Activated gamma-delta T cell (primary cell): ENCODE data around the gene TAF1B.
"Not testable (repeated sequence)": the region's sequence is repeated elsewhere in the genome, so short reads cannot be mapped to it uniquely, and the experiment has no call there.

Experiments used
- DNase-seq: peaks from one replicate; lab custom pipeline; 2025; lab: John Stamatoyannopoulos, UW

TAF1B gene

GRCh38 chr2:9883897-9884296, 40.6 kb downstream of the TAF1B start:
- no peak for DNase-seq

DNA sequence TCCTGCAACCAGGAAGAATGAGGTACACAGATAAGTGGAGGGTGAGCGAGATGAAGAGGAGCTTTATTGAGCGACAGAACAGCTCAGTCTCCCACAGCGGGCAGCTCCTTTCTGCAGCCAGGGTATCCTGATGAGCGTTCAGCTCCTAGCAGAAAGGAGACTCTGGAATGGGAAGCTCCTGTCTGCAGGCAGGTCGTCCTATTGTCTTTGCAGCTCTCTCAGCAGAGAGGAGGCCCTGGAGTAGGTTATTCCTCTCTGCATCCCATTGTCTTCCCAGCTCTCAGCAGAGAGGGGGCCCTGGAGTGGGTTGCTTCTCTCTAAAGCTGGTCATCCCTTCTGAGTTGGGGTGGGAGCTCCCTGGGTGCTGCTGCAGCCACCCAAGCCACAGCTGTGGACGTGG, 41.2 kb downstream of the TAF1B start:
- DNase-seq: no peak

DNA sequence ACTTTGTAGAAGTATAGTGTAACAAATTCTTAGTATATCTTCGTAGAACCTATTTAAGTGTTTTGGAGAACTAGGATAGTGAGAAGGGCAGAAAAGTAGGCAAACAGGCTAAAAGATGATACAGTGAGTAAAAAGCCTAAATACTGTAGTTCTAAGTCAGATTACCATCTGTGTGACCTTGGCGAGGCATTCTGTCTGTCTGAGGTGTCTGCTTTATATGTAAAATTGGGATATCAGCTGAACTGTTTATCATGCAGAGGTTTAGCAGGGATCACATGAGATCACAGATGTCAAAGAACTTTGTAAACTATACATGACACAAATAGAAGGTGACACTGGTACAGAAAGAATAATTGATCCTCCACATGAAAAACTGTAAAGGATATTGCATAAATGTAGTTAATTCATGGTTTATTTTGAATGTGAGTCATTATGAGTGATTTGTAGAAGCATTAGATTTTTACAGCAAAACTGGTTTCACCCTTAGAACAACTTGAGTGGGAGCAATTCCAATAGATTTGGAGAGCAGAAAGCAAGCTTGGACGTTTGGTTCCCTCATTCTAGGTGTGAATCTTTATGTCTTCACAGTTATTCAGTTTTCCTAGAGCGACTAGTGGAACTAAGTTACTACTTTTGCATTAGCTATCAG, 41.9 kb downstream of the TAF1B start:
- no peak for DNase-seq

GRCh38 chr2:9887513-9887912, 44.2 kb downstream of the TAF1B start:
- DNase-seq: no peak

DNA sequence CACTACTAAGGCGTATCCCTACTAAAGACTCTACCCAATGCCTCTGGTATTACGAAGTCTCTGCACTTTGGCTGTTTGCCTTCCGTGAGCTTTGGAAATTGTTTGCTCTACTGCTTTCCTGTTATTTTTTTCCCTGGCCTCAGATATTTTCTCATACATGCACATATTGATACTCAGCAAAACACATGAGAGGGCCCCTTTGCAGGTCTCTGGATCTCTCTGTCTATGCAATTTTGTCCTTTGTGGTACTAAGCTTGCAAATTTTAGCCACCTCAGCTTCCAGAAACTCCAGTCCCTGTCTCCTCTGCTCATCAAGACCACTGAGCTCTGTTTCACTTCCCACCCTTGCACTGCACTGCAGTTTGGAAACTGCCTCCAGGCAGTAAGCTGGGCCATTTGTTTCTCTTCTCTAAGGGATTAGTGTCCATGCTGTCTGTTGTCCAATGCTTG, 46.6 kb downstream of the TAF1B start:
- DNase-seq: no peak

- no peak for DNase-seq
Measured at GRCh38 chr2:9892236-9892635, 49.0 kb downstream of the TAF1B start.

DNA sequence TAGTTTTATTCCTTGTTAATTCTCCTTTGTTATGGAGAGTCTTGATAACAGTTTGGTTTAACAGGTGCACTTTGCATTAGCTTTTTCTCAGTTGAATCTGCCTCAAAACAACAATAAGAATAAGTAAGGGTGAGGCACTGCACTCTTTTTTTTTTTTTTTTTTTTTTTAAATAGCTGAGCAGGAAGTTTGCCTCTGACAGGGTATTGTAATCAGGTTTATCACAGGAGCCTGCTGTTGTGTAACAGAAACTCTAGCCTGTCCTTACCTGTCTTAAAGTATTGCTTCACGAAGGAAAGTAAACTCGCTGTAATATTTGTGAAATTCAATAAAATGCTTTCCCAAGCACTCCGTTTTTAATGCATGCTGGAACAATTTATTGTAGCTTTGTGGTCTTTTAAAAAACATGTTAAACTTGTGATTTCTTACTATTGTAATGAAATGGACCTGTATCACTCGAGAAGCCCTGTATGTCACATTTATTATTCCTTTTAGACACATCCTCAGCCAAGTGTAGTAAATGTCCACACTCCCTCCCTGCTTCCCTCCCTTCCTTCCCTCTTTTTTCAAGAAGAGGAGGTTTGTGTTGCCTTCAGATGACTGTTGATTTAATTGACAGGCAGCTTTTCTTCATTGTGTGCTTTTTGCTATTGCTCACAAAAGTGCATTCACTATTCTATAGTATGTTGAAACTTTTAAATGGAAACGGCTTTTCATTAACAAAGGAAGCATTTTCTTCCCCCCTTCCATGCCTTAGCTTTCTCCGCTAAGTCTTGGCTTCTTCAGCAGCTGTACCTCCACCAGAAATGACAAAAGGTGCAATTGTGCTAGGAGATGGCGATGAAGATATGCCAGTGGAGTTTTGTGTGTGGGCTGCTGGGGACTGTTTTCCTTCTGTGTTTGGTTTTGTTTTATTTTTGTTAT, 52.7 kb downstream of the TAF1B start:
- DNase-seq: no peak

DNA sequence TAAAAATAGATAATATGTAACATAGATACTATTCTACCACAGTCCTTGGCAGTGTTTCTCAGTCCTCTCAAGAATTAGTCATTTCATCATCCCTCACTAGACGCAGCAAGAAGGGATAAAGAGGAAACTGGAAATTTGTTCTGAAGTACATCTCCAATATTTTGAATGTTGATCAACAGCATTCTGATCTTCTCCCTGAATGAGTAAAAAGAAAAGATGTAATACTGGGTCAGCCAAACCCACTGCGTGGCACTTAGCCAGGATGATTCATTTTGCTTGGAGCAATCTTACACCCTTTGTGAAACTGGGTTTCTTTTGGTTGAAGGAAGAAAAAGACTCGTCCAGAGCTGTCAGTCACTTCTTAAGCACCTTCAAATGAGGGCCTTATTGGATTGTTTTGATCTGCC, 54.1 kb downstream of the TAF1B start:
- DNase-seq: no peak

DNA sequence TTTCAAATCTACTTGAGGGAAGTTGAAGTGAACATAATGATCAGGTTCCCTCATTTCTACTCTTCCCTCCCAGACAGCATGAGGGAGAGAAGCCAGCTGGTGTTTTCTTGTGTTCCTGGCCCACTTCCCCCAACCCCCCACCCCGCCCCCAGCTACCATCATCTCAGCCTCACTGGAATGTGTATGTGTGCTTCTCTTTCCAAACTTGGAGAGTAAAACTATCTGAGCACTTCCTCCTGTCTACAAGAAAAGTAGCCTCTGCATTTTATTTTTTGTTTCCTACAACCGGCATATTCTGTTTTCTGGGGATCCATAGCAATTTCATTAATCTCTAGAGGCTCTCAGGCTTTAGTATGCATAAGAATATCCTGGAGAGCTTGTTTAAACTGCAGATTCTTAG, 54.6 kb downstream of the TAF1B start:
- no peak for DNase-seq

DNA sequence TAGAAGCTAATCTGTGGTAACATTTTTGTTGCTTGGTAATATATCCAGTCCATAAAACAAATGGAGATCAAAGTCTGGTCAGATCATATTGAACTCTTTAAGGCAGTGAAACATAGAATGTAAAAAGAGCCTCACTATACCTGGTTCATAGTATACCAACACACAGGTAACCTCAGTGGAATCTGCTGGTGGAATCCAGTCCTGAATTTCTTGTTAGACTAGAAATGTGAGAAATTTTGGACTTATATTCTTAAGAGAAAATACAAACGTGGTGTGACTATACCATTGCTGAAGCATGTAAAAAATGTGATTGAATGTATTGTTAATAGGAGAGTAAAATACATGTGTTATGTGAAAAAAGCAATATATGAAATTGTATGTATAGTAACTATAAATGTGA, 62.1 kb downstream of the TAF1B start:
- no peak for DNase-seq

- DNase-seq: no peak
Measured at GRCh38 chr2:9907402-9907801, 64.1 kb downstream of the TAF1B start.

GRCh38 chr2:9908639-9909038, 65.4 kb downstream of the TAF1B start:
- no peak for DNase-seq

DNA sequence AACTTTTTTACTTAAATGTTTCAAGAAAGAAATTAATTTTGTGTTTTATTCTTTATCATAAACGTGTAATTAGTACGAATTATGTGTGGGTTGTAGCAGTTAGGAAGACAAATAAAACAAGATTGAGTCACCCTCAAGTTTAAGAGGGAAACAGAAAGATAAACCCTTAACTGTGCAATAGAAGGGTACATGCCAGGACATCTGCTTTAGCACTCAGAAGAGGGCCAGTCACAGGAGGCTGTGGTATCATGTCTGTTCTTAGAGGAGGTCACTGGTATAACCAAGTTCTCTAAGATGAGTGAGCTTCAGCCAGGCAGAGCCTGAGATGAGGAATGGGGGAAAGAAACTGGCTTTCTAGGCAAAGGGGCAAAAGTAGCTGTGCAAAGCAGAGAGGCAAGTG, 65.8 kb downstream of the TAF1B start:
- no peak for DNase-seq

- no peak for DNase-seq
Measured at GRCh38 chr2:9910699-9911098, 67.4 kb downstream of the TAF1B start.

GRCh38 chr2:9912468-9912867, 69.2 kb downstream of the TAF1B start:
- no peak for DNase-seq

DNA sequence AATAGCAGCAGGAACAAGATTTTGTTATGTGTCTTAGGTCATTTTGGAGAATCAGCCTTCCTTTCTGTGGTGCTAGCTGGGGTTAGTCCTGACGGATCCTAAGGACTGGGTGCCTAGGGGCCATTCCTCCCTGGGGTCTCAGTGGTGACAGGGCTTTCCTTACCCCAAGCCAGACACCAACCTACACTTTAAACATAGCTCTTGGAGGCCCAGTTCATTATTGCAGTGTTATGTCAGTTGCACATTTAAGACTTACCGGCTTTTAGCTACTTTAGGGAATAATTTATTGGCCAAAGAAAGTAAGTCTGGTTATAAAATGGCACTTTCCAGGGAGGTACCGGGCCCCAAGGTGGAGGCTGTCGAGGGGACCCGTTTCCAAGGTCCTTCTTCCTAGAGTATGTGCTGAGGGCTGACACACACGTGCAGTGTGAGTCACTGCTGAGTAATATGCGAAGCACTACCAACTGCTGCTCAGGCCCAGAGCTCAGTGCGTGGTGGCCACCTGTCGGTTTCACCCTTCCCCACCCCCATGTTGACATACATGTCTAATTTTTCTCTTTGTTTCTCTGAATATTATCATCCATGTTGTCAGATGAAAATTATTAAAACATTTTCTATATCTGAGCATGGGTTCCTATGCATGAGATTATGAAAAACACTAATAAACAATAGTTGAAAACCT, 71.3 kb downstream of the TAF1B start:
- DNase-seq: no peak

DNA sequence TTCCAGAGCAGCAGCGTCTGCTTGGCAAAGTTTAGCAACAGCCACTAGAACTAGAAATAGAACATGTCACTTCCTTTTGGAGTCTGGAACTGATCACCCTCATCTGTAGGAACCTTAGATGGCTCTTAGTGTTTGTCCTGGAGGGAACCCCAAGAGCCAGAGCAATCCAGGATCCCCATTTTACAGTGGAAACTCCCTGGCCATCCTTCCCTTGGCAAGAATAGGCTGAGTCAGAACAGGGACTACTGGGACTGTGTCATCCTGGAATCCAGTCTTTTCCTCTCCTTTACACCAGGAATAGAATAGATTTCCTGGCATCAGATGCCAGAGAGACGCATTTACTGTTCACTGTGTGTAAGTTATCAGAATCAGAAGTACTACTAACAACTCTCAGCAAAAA, 75.0 kb downstream of the TAF1B start:
- no peak for DNase-seq

DNA sequence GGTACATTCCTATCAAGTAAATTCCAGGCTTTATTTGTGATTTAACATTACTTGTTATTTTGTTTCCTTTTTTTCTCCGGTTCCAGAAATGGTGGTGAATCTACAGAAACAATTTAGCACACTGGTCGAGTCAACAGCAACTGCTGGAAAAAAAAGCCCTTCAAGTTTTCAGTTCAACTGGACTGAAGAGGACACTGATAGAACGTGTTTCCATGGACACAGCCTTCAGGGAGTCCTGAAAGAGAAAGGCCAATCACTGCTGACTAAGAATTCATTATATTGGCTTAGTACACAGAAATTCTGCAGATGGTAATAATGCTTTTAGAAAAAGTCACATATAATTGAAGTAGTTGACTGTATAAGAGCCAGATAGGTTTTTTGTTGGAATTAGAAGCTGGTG, 76.2 kb downstream of the TAF1B start:
- no peak for DNase-seq

DNA sequence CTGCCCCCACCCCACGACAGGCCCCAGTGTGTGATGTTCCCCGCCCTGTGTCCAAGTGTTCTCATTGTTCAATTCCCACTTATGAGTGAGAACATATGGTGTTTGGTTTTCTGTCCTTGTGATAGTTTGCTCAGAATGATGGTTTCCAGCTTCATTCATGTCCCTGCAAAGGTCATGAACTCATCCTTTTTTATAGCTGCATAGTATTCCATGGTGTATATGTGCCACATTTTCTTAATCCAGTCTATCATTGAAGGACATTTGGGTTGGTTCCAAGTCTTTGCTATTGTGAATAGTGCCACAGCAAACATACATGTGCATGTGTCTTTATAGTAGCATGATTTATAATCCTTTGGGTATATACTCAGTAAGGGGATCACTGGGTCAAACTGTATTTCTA, 83.7 kb downstream of the TAF1B start:
- DNase-seq: not testable (repeated sequence)

DNA sequence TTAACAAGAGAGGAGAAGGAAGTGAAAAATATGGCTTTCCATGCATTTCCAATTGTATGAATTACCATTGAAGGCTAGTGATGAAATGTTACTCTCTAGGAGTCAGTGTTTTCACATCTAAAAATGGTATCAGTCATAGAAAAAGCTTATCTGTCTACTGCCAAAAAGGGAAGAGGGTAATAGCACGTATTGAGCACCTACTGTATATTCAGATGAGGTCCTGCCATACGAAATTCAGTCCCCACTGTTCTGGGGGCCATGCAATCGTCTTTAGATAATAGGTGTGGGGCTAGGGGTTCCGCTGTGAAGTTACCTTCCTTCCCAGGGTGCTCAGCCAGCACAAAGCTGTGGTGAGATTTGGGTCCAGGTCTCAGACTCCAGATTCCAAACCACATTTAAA, 94.0 kb downstream of the TAF1B start:
- no peak for DNase-seq

GRCh38 chr2:9937968-9938367, 94.7 kb downstream of the TAF1B start:
- DNase-seq: no peak

- DNase-seq: no peak
Measured at GRCh38 chr2:9939587-9940485, 96.6 kb downstream of the TAF1B start.
